GM18507 (cell line): Measurements from ENCODE around the gene GALNT17.
A peak's percentile ranks its signal among the peaks of the same experiment; 100 is the strongest.
"Not testable (repeated sequence)": the region's sequence is repeated elsewhere in the genome, so short reads cannot be mapped to it uniquely, and the experiment has no call there.

Source experiments
- DNase-seq: peaks from one replicate; pipeline ENCODE4 v3.0.0; 2011; ENCODE audit warnings: low read depth; ENCODE audit not compliant: insufficient read length; ENCODE audit errors: extremely low spot score
- FAIRE-seq: peaks from 2 replicates; lab custom pipeline; 2011; peaks lifted over from hg19 to GRCh38; lab: Jason Lieb, UNC

The GALNT17 gene

GRCh38 chr7:71731740-71732139, 599.8 kb downstream of the GALNT17 start:
- DNase-seq (no peak), FAIRE-seq (no peak)

- FAIRE-seq: peak; percentile 24
- peak; percentile 30 for DNase-seq
Measured at GRCh38 chr7:71733107-71733870, 601.3 kb downstream of the GALNT17 start.

GRCh38 chr7:71735961-71736556, 604.1 kb downstream of the GALNT17 start:
- DNase-seq: no peak
- FAIRE-seq: peak; percentile 70

- DNase-seq, FAIRE-seq: not testable (repeated sequence)
Measured at GRCh38 chr7:71737931-71738540, 606.1 kb downstream of the GALNT17 start.

GRCh38 chr7:71739520-71740173, 607.7 kb downstream of the GALNT17 start:
- FAIRE-seq (no peak), DNase-seq (no peak)

- FAIRE-seq (no peak), DNase-seq (no peak)
Measured at GRCh38 chr7:71740174-71740560, 608.2 kb downstream of the GALNT17 start.

- FAIRE-seq (no peak), DNase-seq (no peak)
Measured at GRCh38 chr7:71746006-71746405, 614.1 kb downstream of the GALNT17 start.

GRCh38 chr7:71750290-71750689, 618.3 kb downstream of the GALNT17 start:
- DNase-seq (no peak), FAIRE-seq (no peak)

- DNase-seq (no peak), FAIRE-seq (no peak)
Measured at GRCh38 chr7:71752171-71752935, 620.4 kb downstream of the GALNT17 start.

- FAIRE-seq (no peak), DNase-seq (no peak)
Measured at GRCh38 chr7:71753236-71753635, 621.3 kb downstream of the GALNT17 start.

- FAIRE-seq: no peak
- DNase-seq: no peak
Measured at GRCh38 chr7:71753956-71754664, 622.2 kb downstream of the GALNT17 start.

- DNase-seq (no peak), FAIRE-seq (no peak)
Measured at GRCh38 chr7:71754828-71755227, 622.9 kb downstream of the GALNT17 start.

- no peak for FAIRE-seq
Measured at GRCh38 chr7:71761336-71761735, 629.4 kb downstream of the GALNT17 start.

More at GRCh38 chr7:71761336-71761735, 629.4 kb downstream of the GALNT17 start:
- DNase-seq: no peak
